NK-92 treated with Interleukin-12 subunit alpha and Interleukin-12 subunit beta, amount 100 ng/mL, for 24 hours (cell line): ENCODE results near the gene ZBTB47.

ENCODE experiments used
- DNase-seq: peaks from one replicate; lab custom pipeline; 2025; lab: John Stamatoyannopoulos, UW

Gene ZBTB47

DNA sequence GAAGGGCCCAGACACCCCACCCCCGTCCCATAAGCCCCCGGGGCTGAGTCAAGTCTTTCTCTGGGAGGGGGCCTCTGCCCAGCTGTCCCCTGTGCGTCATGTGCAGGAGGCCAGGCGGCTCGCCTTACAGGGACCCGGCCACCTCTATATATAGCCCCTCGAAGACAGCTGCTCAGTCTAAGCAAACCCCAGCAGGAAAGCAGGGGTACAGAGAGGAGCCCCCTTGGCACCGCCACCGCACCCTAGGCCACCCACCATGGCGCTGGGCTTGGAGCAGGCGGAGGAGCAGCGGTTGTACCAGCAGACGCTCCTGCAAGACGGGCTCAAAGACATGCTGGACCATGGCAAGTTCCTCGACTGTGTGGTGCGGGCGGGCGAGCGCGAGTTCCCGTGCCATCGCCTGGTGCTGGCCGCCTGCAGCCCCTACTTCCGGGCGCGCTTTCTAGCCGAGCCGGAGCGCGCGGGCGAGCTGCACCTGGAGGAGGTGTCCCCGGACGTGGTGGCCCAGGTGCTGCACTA, 31.9 kb downstream of the ZBTB47 start, which contains the start of gene KLHL40:
KLHL40 (plus strand) TSS at position 175 of the 519 bp plus-strand sequence; CDS start at position 257, 82 bp downstream.
- DNase-seq: no peak

DNA sequence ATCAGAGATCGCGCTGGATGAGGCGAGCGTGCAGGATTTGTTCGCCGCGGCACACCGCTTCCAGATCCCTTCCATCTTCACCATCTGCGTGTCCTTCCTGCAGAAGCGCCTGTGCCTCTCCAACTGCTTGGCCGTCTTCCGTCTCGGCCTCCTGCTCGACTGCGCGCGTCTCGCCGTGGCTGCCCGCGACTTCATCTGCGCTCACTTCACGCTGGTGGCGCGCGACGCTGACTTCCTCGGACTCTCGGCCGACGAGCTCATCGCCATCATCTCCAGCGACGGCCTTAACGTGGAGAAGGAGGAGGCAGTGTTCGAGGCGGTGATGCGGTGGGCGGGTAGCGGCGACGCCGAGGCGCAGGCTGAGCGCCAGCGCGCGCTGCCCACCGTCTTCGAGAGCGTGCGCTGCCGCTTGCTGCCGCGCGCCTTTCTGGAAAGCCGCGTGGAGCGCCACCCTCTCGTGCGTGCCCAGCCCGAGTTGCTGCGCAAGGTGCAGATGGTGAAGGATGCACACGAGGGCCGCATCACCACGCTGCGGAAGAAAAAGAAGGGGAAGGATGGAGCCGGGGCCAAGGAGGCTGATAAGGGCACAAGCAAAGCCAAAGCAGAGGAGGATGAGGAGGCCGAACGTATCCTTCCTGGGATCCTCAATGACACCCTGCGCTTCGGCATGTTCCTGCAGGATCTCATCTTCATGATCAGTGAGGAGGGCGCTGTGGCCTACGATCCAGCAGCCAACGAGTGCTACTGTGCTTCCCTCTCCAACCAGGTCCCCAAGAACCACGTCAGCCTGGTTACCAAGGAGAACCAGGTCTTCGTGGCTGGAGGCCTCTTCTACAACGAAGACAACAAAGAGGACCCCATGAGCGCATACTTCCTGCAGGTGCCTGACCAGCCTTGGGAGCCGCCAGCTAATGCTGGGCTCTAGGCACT, 32.7 kb downstream of the ZBTB47 start:
- no peak for DNase-seq

DNA sequence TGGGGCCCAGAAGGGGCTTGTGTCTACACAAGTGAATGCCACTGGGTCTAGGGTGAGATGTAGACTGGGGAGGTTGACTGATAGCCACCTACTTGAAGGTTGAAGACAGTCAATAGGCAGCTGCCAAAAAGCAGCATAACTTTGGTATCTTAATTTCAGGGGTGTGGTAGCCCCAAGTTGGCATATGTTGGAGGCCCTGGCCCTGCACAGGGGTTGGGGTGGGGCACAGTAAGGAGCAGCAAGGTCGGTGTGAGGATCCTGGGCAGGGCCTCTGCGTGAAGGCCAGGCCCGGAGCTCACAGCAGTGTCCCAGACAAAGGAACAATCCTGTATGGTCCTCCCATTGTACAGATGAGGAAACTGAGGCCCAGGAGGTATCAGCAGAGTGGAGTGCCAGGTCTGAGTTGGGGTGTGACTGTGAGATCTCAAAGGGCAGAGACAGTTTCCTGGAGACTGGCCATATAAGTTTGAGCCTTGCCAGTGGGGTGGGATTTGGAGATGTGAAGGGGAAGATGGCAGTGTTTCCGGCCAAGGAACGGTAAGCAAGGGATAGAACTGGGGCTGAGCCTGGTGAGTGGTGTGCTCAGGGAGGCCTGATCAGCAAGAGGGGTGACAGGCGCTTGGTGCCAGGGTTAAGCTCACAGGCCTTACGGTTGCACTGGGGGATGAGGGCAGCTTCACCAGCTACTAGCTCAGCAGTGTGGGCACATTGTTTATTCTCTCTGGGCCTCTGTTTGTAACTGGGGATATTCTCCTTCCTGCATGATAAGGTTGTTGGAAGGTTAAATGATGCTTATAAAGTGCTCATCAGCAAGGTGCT, 33.5 kb downstream of the ZBTB47 start:
- DNase-seq: no peak

DNA sequence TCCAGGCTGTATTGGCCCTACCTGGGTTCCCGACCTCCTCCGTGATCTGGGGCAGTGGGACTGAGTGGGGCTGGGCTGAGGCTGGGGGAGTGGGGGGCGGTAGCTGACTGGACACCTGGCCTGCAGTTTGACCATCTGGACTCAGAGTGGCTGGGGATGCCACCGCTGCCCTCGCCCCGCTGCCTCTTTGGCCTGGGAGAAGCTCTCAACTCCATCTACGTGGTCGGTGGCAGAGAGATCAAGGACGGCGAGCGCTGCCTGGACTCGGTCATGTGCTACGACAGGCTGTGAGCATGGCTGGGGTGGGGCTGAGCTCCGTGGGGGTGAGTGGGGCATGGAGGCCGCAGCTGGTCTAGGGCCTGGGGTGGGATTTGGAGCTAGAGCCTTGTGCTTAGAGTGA, 34.5 kb downstream of the ZBTB47 start:
- DNase-seq: no peak

DNA sequence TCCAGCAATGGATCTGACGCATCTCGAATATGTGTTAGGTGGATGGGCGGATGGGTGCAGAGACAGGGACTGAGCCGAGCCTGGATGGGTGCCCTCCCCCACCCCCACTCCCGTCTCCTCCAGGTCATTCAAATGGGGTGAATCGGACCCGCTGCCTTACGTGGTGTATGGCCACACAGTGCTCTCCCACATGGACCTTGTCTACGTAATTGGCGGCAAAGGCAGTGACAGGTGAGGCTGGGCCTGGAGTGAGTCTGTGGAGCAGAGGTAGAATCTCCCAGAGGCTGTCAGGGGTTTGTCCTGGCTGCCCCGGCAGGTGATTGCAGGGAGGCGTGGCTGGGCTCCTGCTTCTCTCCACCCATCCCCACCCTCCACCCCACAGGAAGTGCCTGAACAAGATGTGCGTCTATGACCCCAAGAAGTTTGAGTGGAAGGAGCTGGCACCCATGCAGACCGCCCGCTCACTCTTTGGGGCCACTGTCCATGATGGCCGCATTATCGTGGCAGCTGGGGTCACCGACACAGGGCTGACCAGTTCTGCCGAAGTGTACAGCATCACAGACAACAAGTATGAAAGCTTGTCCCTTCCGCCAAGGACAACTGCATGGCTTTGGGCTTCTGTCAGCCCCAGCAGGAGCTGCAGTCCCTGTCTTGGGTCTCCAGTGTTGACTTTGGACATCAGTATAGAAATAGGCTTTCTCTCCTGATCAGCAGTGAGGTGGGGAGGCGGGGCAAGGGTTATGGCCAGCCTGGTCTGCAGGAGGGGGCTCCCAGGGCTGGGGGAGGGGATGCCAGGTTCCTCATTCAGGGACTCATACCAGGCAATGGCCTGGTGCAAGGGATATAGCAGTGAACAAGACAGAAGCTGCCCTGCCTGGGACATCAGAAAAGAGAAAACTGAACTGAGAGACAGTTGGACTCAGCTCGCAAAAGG, 35.3 kb downstream of the ZBTB47 start:
- DNase-seq: no peak

DNA sequence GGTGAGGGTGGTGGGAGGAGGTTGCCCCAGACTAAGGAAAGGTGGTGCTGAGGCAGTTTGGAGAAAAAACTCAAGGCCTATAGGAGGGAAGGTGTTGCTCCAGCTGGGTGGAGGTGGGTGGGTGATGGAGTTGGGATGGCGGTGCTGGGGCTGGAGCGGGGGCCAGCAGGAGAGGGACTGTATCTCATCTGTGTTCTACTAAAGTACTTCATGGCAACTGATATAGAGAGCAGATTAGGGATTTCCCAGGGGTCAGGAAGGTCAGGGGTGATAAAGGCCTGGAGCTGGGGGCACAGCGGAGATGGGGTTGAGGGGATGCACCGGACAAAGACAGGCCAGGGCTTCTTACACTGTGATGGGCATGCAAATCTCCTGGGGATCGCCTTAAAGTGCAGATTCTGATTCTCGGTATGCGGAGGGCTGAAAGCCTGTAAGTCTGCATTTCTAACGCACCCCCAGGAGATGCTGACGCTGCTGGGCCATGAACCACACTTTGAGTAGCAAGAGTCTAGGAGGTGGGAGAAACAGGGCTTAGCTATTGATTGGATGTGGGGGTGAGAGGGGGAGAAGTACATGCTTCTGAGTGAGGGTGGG, 36.0 kb downstream of the ZBTB47 start:
- DNase-seq: no peak

DNA sequence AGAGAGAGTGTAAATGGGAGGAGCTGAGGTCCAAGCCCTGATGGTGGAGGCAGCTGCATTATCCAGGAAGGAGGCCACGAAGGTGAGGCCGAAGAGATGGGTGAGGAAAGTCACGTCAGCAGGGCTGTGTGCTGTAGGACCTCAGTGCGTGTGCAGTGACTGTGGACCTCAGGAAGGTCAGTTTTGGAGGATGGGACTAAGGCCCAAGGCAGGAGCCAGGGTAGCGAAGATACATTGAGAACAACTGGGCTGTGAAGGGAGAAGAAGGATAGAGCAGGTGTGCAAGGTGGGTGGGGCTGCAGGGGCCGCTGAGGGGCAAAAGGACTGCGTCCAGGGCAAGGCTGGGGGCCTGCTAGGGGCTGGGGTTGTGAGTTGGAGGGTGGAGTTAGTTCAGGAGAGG, 36.7 kb downstream of the ZBTB47 start:
- no peak for DNase-seq

DNA sequence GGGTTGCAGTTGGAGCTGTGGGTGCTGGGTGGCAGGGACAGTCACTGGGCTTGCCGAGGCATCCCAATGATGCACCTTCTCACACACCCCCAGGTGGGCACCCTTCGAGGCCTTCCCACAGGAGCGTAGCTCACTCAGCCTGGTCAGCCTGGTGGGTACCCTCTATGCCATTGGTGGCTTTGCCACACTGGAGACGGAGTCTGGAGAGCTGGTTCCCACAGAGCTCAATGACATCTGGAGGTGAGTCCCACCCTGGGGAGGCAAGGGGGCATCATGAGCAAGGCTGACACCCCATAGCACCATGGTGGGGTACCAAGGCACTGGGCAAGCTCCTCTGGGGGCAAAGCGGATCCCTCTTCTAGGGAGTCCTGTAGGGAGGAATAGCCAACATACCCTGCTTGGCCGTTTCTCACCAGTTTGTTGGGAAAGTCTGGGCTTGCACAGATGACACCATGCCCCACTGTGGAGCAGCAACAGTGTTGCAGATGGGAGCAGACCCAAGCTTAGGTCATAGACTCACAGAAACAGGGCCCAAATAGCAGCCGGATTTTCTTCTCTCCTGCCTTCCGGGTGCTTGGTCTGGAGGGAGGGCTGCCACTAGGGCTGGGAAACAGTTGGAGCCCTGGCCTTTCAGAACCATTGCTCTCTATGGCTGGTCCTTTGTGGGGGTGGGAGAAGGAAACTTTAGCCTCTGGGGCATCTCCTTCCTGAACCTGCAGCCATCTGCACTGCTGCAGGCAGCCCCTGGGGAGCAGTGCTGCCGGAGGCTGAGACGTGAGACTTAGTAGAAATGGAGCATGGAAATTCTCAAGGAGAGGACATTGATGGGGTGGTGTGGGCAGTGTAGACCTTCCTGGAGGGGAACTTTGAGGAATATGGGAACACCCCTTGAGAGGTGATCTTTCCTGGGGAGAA, 37.5 kb downstream of the ZBTB47 start:
- no peak for DNase-seq

DNA sequence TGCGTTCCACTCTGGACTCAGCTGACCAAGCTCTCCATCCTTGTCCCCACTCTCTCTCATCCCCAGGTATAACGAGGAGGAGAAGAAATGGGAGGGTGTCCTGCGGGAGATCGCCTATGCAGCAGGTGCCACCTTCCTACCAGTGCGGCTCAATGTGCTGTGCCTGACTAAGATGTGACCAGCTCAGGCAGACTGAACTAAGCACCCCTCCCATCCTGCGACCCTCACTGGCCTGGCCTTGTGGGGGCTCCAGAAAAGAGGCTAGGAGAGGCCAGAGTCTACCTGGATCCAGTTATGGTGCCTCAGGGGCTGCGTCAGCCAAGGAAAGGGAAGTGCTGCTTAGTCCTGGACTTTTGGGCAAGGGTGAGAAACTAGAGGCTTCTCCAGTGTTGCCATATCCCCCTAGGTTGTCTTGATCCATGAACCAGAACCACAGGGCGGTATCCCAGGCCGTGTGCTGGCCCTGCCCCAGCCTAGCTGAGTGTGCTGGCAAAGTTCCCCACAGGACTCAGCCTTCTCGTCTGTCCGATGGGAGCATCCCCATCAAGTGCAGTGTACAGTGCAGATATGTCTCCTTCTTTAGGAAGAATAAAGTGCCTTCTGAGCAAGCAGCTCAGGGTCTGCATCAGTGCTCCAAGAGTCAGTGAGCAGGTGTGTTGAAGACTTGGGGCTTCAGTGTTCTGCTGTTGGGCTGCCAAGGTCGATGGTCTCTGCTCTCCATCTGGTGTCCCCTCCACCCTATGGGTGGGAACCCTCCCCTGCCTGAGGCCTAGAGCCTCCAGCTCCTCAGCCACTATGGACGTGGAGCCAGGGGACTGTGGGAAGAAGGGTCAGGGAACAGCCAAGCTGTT, 38.5 kb downstream of the ZBTB47 start:
- no peak for DNase-seq

DNA sequence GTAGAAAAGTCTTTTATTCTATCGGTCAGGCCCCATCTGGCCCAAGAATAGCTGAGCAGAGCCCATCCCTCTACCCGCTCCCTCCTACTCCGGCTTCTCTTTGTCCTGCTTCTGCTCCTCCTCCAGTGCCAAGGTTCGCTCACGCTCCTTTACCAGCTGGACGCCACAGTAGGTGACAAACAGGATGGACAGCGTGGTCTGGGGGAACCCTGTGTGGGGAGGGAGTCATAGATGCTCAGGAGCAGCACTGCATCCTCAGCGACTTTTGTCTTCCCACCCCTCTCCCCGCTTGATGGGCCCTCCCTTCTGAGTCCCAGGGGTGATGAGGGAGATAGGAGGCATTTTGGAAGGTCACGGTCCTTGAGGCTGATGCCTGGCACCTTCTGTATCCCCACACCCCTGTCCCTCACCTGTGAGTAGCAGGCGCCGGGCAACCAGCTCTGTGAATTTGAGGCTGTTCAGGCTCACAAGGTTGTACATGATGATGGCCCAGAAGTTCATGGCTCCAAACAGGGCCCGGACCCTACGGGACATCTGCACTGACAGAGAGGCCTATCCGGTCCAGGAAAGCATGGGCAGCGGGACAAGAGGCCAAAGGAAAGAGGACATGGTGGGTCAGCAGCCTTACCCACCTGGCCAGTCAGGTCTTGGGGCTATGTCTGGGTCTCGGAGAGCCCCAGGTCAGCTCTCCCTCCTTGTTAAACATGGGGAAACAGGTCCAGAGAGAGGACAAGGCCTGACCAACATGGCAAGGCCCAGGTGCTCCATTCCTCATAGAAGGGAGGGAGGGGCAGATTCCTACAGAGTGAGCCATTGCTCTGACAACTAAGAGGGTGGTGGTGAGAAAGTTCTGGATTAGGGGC, 39.4 kb downstream of the ZBTB47 start:
- DNase-seq: no peak

DNA sequence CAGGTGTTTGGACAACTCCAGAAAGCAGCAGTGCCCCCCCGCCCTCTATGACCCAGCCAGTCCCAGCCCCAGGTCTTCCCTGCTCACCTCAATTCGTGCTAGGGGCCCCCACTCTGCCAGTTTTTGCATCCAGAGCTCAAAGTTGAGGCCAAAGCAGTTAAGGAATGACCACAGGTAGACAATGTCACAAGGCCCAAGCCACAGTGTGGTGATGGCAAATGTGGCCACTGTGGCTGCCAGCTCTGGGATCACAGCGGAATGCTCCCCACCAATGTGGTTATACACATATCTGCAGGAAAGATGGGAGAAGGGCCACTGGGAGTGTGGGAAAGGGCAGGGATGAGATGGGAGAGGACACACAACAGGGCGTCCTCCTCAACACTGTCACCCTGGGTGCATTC, 40.0 kb downstream of the ZBTB47 start:
- DNase-seq: no peak

DNA sequence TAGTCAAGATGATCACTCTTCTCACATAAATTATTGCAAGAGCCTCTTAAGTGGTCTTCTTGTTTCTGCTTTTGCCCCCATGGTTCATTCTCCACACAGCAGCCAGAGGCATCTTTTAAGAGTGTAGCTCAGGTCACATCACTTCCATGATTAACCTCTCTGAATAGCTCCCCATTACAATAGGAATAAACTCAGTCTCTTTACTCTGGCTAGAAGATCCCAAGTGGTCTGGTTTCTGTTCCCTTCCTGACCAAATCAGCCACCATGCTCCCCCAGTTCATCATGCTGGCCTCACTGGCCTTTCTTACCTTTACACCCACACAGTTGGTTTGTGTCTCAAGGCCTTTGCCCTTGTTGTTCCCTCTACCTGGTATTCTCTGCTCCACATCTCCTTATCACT, 40.9 kb downstream of the ZBTB47 start:
- no peak for DNase-seq

DNA sequence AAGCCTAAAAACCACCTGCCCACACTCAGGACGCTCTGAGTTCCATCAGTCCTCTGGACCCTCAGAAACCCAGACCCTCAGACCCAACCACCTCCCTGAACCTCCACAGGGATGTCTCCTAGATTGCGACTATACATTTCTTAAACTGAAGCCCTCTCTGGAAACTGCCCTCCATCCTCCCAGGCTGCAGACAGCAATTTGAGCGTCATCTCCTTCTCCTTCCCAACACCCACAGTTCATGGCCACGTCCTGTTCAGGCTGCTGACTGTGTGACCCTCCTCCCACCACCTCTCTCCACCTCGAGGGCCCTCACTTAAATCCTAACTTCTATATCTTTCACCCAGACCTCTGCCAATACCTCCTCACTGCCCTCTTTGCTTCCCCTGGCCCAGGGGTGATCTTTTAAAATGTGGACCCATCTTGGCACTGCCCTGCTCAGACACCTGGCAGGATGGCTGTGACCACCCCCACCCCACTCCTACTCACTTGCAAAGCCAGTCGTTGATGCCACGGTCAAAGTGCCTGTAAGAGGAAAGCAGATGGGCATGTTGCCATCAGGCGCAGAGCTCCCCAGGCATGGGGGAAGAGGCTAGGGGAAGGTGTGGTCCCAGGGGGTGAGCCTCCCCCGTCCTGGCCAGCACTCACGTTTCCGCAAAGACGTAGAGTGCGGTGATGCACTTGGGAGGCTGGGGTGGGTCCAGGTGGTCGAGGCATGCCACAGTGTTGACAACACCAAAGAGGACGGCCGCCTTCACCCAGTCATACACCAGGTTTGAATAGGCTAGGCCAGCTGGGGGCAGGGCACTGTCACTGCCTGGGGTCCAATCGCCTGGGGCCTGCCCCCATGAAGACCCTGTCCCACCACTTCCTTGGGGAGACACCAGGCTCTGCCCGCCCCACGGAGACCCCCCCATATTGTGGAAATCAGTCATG, 43.1 kb downstream of the ZBTB47 start:
- DNase-seq: no peak

DNA sequence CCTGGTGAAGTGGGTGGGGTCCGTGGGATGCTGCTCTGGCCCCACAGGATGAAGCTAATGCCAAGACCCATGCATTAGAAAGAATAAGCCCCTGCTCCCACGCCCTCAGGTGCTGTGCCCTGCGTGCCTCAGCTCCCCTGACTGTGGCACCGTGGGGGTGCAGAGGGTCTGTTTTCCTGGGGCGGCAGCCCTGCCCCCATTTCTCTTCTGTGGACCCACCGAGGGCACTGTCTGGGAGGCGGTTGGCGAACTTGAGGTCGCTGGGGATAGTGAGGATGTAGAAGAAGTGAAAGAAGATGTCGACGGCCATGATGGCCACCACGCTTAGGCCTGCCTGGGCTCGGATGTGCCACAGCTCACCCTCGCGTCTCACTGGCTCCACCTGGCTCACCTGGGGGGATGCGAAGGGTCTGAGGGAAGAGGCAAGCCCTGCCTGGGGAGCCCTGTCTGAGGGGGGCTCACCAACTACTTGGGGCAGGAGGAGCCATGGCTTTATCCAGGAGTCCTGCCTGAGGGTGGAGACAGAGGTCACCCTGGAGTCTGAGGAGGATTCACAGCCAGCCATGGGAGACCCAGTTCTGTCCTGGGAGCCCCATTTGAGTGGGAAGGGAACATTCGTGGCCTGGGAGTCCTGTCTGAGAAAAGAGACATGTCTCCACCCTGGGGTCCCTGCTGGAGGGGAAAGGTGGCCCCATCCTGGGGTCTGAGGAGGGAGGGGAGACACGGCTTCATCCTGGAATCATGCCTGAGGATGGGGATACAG, 44.0 kb downstream of the ZBTB47 start:
- DNase-seq: no peak

DNA sequence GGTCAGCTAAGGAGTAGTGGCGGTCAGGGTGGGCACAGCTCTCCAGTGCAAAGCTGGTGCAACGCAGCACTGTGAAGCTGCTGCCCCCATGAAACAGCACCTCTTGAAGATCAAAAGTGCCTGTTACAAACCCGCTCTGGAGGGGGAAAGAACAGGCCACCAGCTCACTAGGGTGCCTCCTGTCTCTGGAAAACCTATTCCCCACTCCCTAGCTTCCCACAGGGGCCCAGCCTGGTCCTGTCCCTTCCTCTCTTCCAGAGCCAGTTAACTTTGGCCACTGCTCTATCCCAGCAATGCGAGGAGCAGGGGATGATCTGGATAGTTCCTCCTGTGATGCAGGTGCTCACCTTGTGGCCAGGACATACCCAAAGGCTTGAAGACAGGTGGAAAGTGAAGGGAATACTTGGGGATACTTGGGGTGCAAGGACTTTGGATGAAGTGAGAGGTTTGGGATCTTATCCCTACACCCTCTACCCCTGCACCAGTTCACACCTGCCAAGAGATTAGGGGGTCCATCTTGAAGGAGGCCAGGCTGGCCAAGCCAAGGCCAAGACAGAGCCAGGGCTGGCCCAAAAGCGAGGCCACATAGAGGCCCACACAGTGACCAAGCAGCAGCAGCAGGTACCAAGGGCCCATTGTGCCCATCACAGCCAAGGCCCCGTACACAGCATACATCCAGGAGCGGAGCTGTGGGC, 44.9 kb downstream of the ZBTB47 start:
- DNase-seq: no peak

DNA sequence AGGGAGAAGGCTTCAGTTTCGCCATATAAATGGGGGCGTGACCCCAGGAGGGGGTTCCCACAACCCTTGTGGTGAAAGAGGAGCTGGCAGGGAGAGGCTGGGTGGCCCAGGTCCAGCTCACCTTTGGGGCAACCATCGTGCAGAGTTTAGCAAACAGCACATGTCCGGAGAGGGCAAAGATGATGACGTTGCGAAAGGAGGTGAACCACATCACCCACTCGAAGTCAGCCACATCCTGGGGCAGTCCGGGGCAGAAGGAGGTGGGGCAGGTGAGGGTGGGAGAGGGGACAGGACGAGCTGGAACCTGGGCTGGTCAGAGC, 45.4 kb downstream of the ZBTB47 start:
- DNase-seq: peak; percentile 63
